H1 (cell line): ENCODE data around the gene TECTB. TPM values are rescaled to one million over a fixed set of nuclear protein-coding genes. Genes with fewer than 3 reads are reported as not detected.

Experiments
- CTCF ChIA-PET: fragments of 300-600 bp; sonication (Branson Sonifier 250); formaldehyde crosslinking; loops from one replicate; lab custom pipeline; 2021; ENCODE audit not compliant: partially characterized antibody; lab: Charles Lee
- POLR2A ChIA-PET: fragments of 300-600 bp; sonication (Branson Sonifier 250); formaldehyde crosslinking; loops from one replicate; lab custom pipeline; 2021; ENCODE audit warnings: inconsistent platforms; ENCODE audit not compliant: partially characterized antibody; lab: Charles Lee
- DNase-seq, 2 experiments: peaks; one replicate each; pipeline versions ENCODE4 v3.0.0 to v3.0.0-alpha.2; 2010 to 2022; ENCODE audit warnings: low spot score in 2 of 2, low read depth in 1 of 2, mixed read lengths in 1 of 2
- FAIRE-seq: peaks from 2 replicates; lab custom pipeline; 2011; peaks lifted over from hg19 to GRCh38; lab: Jason Lieb, UNC
- H2AFZ ChIP-seq: 2 replicates; pipeline ENCODE4 v1.8.1; 2012; ENCODE audit warnings: low read length, inconsistent platforms
- H2AK5ac ChIP-seq: 2 replicates; pipeline ENCODE4 v1.6.1; 2013; ENCODE audit warnings: low read depth, low read length
- H2BK120ac ChIP-seq: replicated peaks from 2 replicates; pipeline ENCODE3; 2013; ENCODE audit warnings: low read depth, low read length, inconsistent platforms
- H2BK12ac ChIP-seq: 2 replicates; pipeline ENCODE4 v1.6.1; 2013; ENCODE audit warnings: low read depth, low read length
- H2BK15ac ChIP-seq: 2 replicates; pipeline ENCODE4 v1.6.1; 2013; ENCODE audit warnings: low read length
- H2BK20ac ChIP-seq: 2 replicates; pipeline ENCODE4 v1.6.1; 2013; ENCODE audit warnings: low read length
- H2BK5ac ChIP-seq: 2 replicates; pipeline ENCODE4 v1.6.1; 2013; ENCODE audit warnings: low read depth, low read length
- H3K14ac ChIP-seq: 2 replicates; pipeline ENCODE4 v1.6.1; 2013; ENCODE audit warnings: inconsistent platforms; ENCODE audit not compliant: insufficient read length
- H3K18ac ChIP-seq: 2 replicates; pipeline ENCODE4 v1.6.1; 2013; ENCODE audit warnings: low read length; ENCODE audit errors: extremely low read depth
- H3K23ac ChIP-seq: 2 replicates; pipeline ENCODE4 v1.6.1; 2013; ENCODE audit warnings: inconsistent platforms; ENCODE audit not compliant: insufficient read length
- H3K23me2 ChIP-seq: 2 replicates; pipeline ENCODE4 v1.6.1; 2013; ENCODE audit warnings: low read depth, low read length
- H3K27ac ChIP-seq: 2 replicates; pipeline ENCODE4 v1.6.1; 2011; ENCODE audit warnings: low read depth, low read length, inconsistent platforms
- H3K27me3 ChIP-seq, 4 experiments: replicated peaks in 1 of 4; 1 replicate in 1 of 4; 2 replicates in 3 of 4; pipeline versions ENCODE4 v1.6.1 to v1.8.1; 2011 to 2013; ENCODE audit warnings: low read length in 3 of 4, mild to moderate bottlenecking in 3 of 4, inconsistent platforms in 2 of 4, mixed read lengths in 2 of 4, moderate library complexity in 1 of 4; ENCODE audit not compliant: control insufficient read depth in 3 of 4, insufficient read depth in 3 of 4; ENCODE audit errors: extremely low read depth in 1 of 4
- H3K36me3 ChIP-seq, 4 experiments: 2 replicates each; pipeline versions ENCODE4 v1.6.1 to v1.8.1; 2011 to 2013; ENCODE audit warnings: mild to moderate bottlenecking in 4 of 4, low read length in 3 of 4, moderate library complexity in 2 of 4, control low read depth in 1 of 4, inconsistent platforms in 1 of 4; ENCODE audit not compliant: insufficient read depth in 4 of 4, control insufficient read depth in 2 of 4
- H3K4ac ChIP-seq: replicated peaks from 2 replicates; pipeline ENCODE3; 2013; ENCODE audit warnings: low read length, low read depth, mixed read lengths, inconsistent platforms; ENCODE audit not compliant: insufficient read length
- H3K4me1 ChIP-seq, 4 experiments: replicated peaks in 1 of 4; 1 replicate in 1 of 4; 2 replicates in 3 of 4; pipeline versions ENCODE4 v1.6.1 to v1.8.1; 2011 to 2013; ENCODE audit warnings: low read length in 3 of 4, inconsistent platforms in 2 of 4, mixed read lengths in 1 of 4; ENCODE audit not compliant: insufficient read depth in 4 of 4, control insufficient read depth in 3 of 4
- H3K4me2 ChIP-seq, 2 experiments: 2 replicates each; pipeline versions ENCODE4 v1.6.1 to v1.8.1; 2011 to 2013; ENCODE audit warnings: low read depth in 2 of 2, low read length in 2 of 2, control low read depth in 1 of 2, inconsistent platforms in 1 of 2, mild to moderate bottlenecking in 1 of 2; ENCODE audit not compliant: insufficient read depth in 1 of 2
- H3K4me3 ChIP-seq, 4 experiments: fragments of 200-600, 300-600 bp in 1 of 4; sonication (generic), shearing (Covaris generic), sonication (Bioruptor Twin) in 1 of 4; 2 replicates each; pipeline versions ENCODE4 v1.5.1 to v1.8.1; 2011 to 2016; ENCODE audit warnings: low read length in 4 of 4, low read depth in 3 of 4, control low read depth in 2 of 4, inconsistent platforms in 2 of 4, mild to moderate bottlenecking in 2 of 4, mixed read lengths in 1 of 4, moderate library complexity in 1 of 4; ENCODE audit not compliant: insufficient read depth in 2 of 4; ENCODE audit errors: extremely low read depth in 1 of 4
- H3K56ac ChIP-seq: replicated peaks from 2 replicates; pipeline ENCODE3; 2013; ENCODE audit warnings: low read depth, mild to moderate bottlenecking, mixed read lengths, low read length, inconsistent platforms; ENCODE audit not compliant: insufficient read length
- H3K79me1 ChIP-seq: 2 replicates; pipeline ENCODE4 v1.6.1; 2013; ENCODE audit warnings: low read depth, low read length, control low read depth
- H3K79me2 ChIP-seq, 2 experiments: 2 replicates each; pipeline versions ENCODE4 v1.6.1 to v1.8.1; 2012 to 2013; ENCODE audit warnings: low read length in 2 of 2, mild to moderate bottlenecking in 2 of 2, inconsistent platforms in 1 of 2; ENCODE audit not compliant: insufficient read depth in 2 of 2, control insufficient read depth in 1 of 2
- H3K9ac ChIP-seq, 4 experiments: replicated peaks in 1 of 4; 1 replicate in 1 of 4; 2 replicates in 3 of 4; pipeline versions ENCODE4 v1.6.1 to v1.8.1; 2011 to 2013; ENCODE audit warnings: low read depth in 3 of 4, low read length in 3 of 4, control low read depth in 2 of 4, mild to moderate bottlenecking in 2 of 4, moderate library complexity in 2 of 4, inconsistent platforms in 1 of 4; ENCODE audit errors: extremely low read depth in 1 of 4
- H3K9me3 ChIP-seq, 2 experiments: 2 replicates each; pipeline versions ENCODE4 v1.6.1 to v1.8.1; 2012 to 2013; ENCODE audit warnings: mild to moderate bottlenecking in 2 of 2, moderate library complexity in 2 of 2, control low read depth in 1 of 2, inconsistent platforms in 1 of 2, low read depth in 1 of 2, low read length in 1 of 2, mixed read lengths in 1 of 2; ENCODE audit not compliant: insufficient read depth in 2 of 2
- H4K20me1 ChIP-seq, 2 experiments: replicated peaks in 1 of 2; 2 replicates each; pipeline versions ENCODE3 to v1.8.1; 2011 to 2013; ENCODE audit warnings: inconsistent platforms in 2 of 2, low read length in 2 of 2, mild to moderate bottlenecking in 1 of 2; ENCODE audit not compliant: insufficient read depth in 2 of 2, control insufficient read depth in 1 of 2
- H4K5ac ChIP-seq: 2 replicates; pipeline ENCODE4 v1.6.1; 2013; ENCODE audit warnings: low read length, low read depth, mixed read lengths, inconsistent platforms; ENCODE audit not compliant: insufficient read length
- H4K8ac ChIP-seq: 2 replicates; pipeline ENCODE4 v1.8.0; 2013; ENCODE audit warnings: mild to moderate bottlenecking, moderate library complexity, low read length, inconsistent platforms; ENCODE audit not compliant: insufficient read depth; ENCODE audit errors: extremely low read depth
- H4K91ac ChIP-seq: replicated peaks from 2 replicates; pipeline ENCODE3; 2013; ENCODE audit warnings: low read length, mixed read lengths, inconsistent platforms; ENCODE audit not compliant: insufficient read length
- BCL11A ChIP-seq, 2 experiments: IDR thresholded peaks; one replicate each; pipeline ENCODE4 v1.6.1; 2011; ENCODE audit warnings: low read depth in 2 of 2, low read length in 2 of 2, mild to moderate bottlenecking in 2 of 2
- WGBS, 2 experiments: shearing (Covaris generic) in 1 of 2; methylation state at CpG; one replicate each; pipeline versions ENCODE4 v1.1.6 to v1.1.7; 2013 to 2015; ENCODE audit warnings: low lambda C conversion rate in 2 of 2, mixed read lengths in 2 of 2, inconsistent platforms in 1 of 2, low coverage in 1 of 2, missing lambda C conversion rate in 1 of 2; ENCODE audit not compliant: insufficient replicate concordance in 2 of 2, insufficient coverage in 1 of 2, insufficient read length in 1 of 2; ENCODE audit errors: extremely low coverage in 1 of 2, missing lambda C conversion rate in 1 of 2; 5-methylcytosine and 5-hydroxymethylcytosine counted together
- polyA plus RNA-seq, 7 experiments: library from polyadenylated mRNA; depleted of rRNA in 3 of 7; stranded (reverse) in 5 of 7; unstranded in 2 of 7; fragments of >200 nt in 5 of 7; fragments of 200-250 nt in 2 of 7; gene quantifications; 1 replicate in 5 of 7; 2 replicates in 1 of 7; 4 replicates in 1 of 7; pipeline versions ENCODE4 v1.2.1 to v1.2.3, GENCODE V29; 2011 to 2013; ENCODE audit warnings: missing spikeins in 2 of 7, mixed read lengths in 2 of 7
- total RNA-seq: library from RNA; stranded (reverse); fragmentation: NEBNext Ultra II Directional; extraction: Animal tissue kit (Norgen Biotek cat#: 25700); gene quantifications from 2 replicates; pipeline ENCODE4 v1.2.1, GENCODE V29; 2021

Gene TECTB
- total and polyA plus RNA-seq, 2 of the 8 experiments (the other 6 are each of a cell fraction or from before 2014, with no cell fraction given), result not detected

GRCh38 chr10:112262546-112262945, 20.7 kb upstream of the TECTB start:
- no peak for FAIRE-seq
- H4K8ac ChIP-seq, result no peak overlapping the region
- H3K27ac ChIP-seq, result no peak overlapping the region
- H2BK120ac ChIP-seq, result no peak overlapping the region
- no peak overlapping the region for H4K5ac ChIP-seq
- no peak overlapping the region for H3K23ac ChIP-seq
- H3K4me2 ChIP-seq, result no peak overlapping the region
- H2AK5ac ChIP-seq, result no peak overlapping the region
- no peaks in the 10 kb centered on the region; a peak in 1 of 4 replicates for H3K9me3 ChIP-seq
- 95% methylated on average over 6 of the region's 6 CpGs; no CpG with 5 or more reads in 1 of the 2 experiments for WGBS, 2 experiments
- H3K36me3 ChIP-seq, result no peaks in the 10 kb centered on the region
- TF ChIP-seq BCL11A (IDR thresholded peaks at IDR 0.05; ENCODE audit: low read depth in 2 of 2, low read length in 2 of 2), result no peak
- no peak overlapping the region for H3K4ac ChIP-seq
- ChIA-PET CTCF (interaction anchor here (0.7 to 1.8 kb wide), 5 partner anchors 31 to 146 kb away, joined by 3 to 5 read pairs (median 3); partner anchors contain the start of gene GPAM), POLR2A (no interaction called here)
- no peaks in the 10 kb centered on the region for H3K4me1 ChIP-seq
- H3K79me2 ChIP-seq, result no peaks in the 10 kb centered on the region
- H3K56ac ChIP-seq, result no peak overlapping the region
- no peak overlapping the region for H2BK5ac ChIP-seq
- H2BK15ac ChIP-seq, result no peak overlapping the region
- no peaks in the 10 kb centered on the region for H3K27me3 ChIP-seq
- H3K18ac ChIP-seq, result no peak overlapping the region
- H3K4me3 ChIP-seq, result no peak overlapping the region
- H2AFZ ChIP-seq, result no peak overlapping the region
- H3K14ac ChIP-seq, result no peak overlapping the region
- no peaks in the 10 kb centered on the region; the same call in 1 of the 2 replicates for H3K23me2 ChIP-seq
- no peak overlapping the region for H4K91ac ChIP-seq
- H4K20me1 ChIP-seq, result no peaks in the 10 kb centered on the region
- no peak overlapping the region for H2BK12ac ChIP-seq
- no peak overlapping the region for H3K9ac ChIP-seq
- H2BK20ac ChIP-seq, result no peak overlapping the region
- no peaks in the 10 kb centered on the region for H3K79me1 ChIP-seq
- no peak for DNase-seq
